MCF 10A (cell line): Measurements from ENCODE around the gene COX7A2L. TPM values are rescaled to one million over a fixed set of nuclear protein-coding genes. Genes with fewer than 3 reads are reported as not detected.

Source experiments
- BruUV-seq: library from RNA; stranded (reverse); fragments of 400-500 nt; replicated peaks from 2 replicates; lab custom pipeline; 2021; lab: Mats Ljungman, UMichigan
- CTCF ChIA-PET: fragments of 300-600 bp; sonication (Branson Sonifier 250); formaldehyde crosslinking; extraction: SDS; loops from one replicate; lab custom pipeline; 2021; ENCODE audit warnings: antibody characterized with exemption, inconsistent platforms; lab: Yijun Ruan, JAX
- POLR2A ChIA-PET: fragments of 300-600, 350-650 bp; sonication (Branson Sonifier 250); formaldehyde crosslinking; extraction: SDS; loops from one replicate; lab custom pipeline; 2020; ENCODE audit warnings: antibody characterized with exemption, inconsistent platforms; lab: Yijun Ruan, JAX
- DNase-seq: peaks from one replicate; pipeline ENCODE4 v3.0.0-alpha.2; 2018; ENCODE audit not compliant: unreplicated experiment
- H3K27ac Mint-ChIP-seq: one replicate; pipeline ENCODE4 v1.8.0; 2022; ENCODE audit warnings: mild to moderate bottlenecking, low read depth, mixed read lengths; ENCODE audit not compliant: unreplicated experiment
- H3K27me3 Mint-ChIP-seq: one replicate; pipeline ENCODE4 v1.8.0; 2022; ENCODE audit warnings: mixed read lengths; ENCODE audit not compliant: insufficient read depth, unreplicated experiment
- H3K36me3 Mint-ChIP-seq: one replicate; pipeline ENCODE4 v1.8.0; 2022; ENCODE audit warnings: mild to moderate bottlenecking, moderate library complexity, mixed read lengths; ENCODE audit not compliant: insufficient read depth, unreplicated experiment
- H3K4me1 Mint-ChIP-seq: one replicate; pipeline ENCODE4 v1.8.0; 2022; ENCODE audit warnings: mixed read lengths; ENCODE audit not compliant: insufficient read depth, unreplicated experiment
- H3K4me3 Mint-ChIP-seq: one replicate; pipeline ENCODE4 v1.8.0; 2022; ENCODE audit warnings: mild to moderate bottlenecking, moderate library complexity, mixed read lengths; ENCODE audit not compliant: unreplicated experiment
- H3K9me3 Mint-ChIP-seq: one replicate; pipeline ENCODE4 v1.8.0; 2022; ENCODE audit warnings: mixed read lengths; ENCODE audit not compliant: unreplicated experiment
- CTCF ChIP-seq: fragments of 200-600 bp; IDR thresholded peaks from one replicate; pipeline ENCODE4 v1.8.0; 2022; ENCODE audit warnings: antibody characterized with exemption, mild to moderate bottlenecking; ENCODE audit not compliant: unreplicated experiment
- intact Hi-C: fragments of 100-400 bp; cut with micrococcal nuclease; formaldehyde crosslinking; loops from 2 replicates; pipeline ENCODE4 v1.14.1; 2022
- total RNA-seq: library from RNA; stranded (reverse); gene quantifications from 2 replicates; pipeline ENCODE4 v1.2.3, GENCODE V29; 2022

The COX7A2L gene
- total RNA-seq, 1 experiment from 2014 or later, result 190 TPM

- CTCF ChIA-PET, result interaction anchor here (0.5 to 1.0 kb wide), 4 partner anchors 44 to 1642 kb away, joined by 3 to 6 read pairs (median 4); no protein-coding TSS in a partner anchor
- Mint-ChIP-seq H3K36me3 (peaks cover 11% of the 10 kb centered on the region), H3K4me3 (no peak overlapping the region), H3K4me1 (peaks cover under 1% of the 10 kb centered on the region), H3K9me3 (no peaks in the 10 kb centered on the region), H3K27me3 (no peaks in the 10 kb centered on the region), H3K27ac (no peak overlapping the region)
- no peak for TF ChIP-seq CTCF
- intact Hi-C loops, result no loop called here
- no TSS peak for BruUV-seq
- no peak for DNase-seq
- POLR2A ChIA-PET, result no interaction called here
Measured at GRCh38 chr2:42309366-42309765, 51.7 kb downstream of the COX7A2L start.

GRCh38 chr2:42307180-42307579, 53.8 kb downstream of the COX7A2L start:
- no peak for TF ChIP-seq CTCF
- Mint-ChIP-seq H3K36me3 (peaks cover 11% of the 10 kb centered on the region), H3K9me3 (no peaks in the 10 kb centered on the region), H3K4me3 (no peak overlapping the region), H3K27me3 (no peaks in the 10 kb centered on the region), H3K4me1 (no peaks in the 10 kb centered on the region), H3K27ac (no peak overlapping the region)
- DNase-seq, result no peak
- intact Hi-C loops, result no loop called here
- no TSS peak for BruUV-seq
- CTCF ChIA-PET, result interaction anchor here (0.8 kb wide), 1 partner anchor 193 kb away, joined by 3 read pairs; no protein-coding TSS in a partner anchor
- POLR2A ChIA-PET, result interaction anchor here (0.6 kb wide), 1 partner anchor 54 kb away, joined by 4 read pairs; the partner anchor contains the start of gene COX7A2L

- Mint-ChIP-seq H3K9me3 (no peaks in the 10 kb centered on the region), H3K27ac (no peak overlapping the region), H3K4me1 (peaks cover under 1% of the 10 kb centered on the region), H3K4me3 (no peak overlapping the region), H3K36me3 (peaks cover 23% of the 10 kb centered on the region), H3K27me3 (no peaks in the 10 kb centered on the region)
- POLR2A ChIA-PET, result no interaction called here
- DNase-seq, result no peak
- no peak for TF ChIP-seq CTCF
- intact Hi-C loops, result no loop called here
- CTCF ChIA-PET, result interaction anchor here (0.6 kb wide), 1 partner anchor 23 kb away, joined by 4 read pairs; no protein-coding TSS in a partner anchor
- no TSS peak for BruUV-seq
Measured at GRCh38 chr2:42304059-42304713, 56.8 kb downstream of the COX7A2L start.

- Mint-ChIP-seq H3K4me1 (peaks cover 8% of the 10 kb centered on the region), H3K36me3 (peaks cover 24% of the 10 kb centered on the region), H3K27me3 (no peaks in the 10 kb centered on the region), H3K4me3 (no peak overlapping the region), H3K27ac (no peak overlapping the region), H3K9me3 (no peaks in the 10 kb centered on the region)
- no TSS peak for BruUV-seq
- intact Hi-C loops, result no loop called here
- ChIA-PET POLR2A (interaction anchor here (1.3 kb wide), 1 partner anchor 12 kb away, joined by 3 read pairs; no protein-coding TSS in a partner anchor), CTCF (interaction anchor here (0.6 kb wide), 1 partner anchor 40 kb away, joined by 4 read pairs; no protein-coding TSS in a partner anchor)
- DNase-seq, result no peak
- no peak for TF ChIP-seq CTCF
Measured at GRCh38 chr2:42303252-42303651, 57.8 kb downstream of the COX7A2L start.
